ENCODE results near the gene ERN2.
"Not testable (repeated sequence)": the region's sequence is repeated elsewhere in the genome, so short reads cannot be mapped to it uniquely, and the experiment has no call there.

The ERN2 gene

GRCh38 chr16:23712976-23713375 is at the start of gene ERN2:
ERN2 (minus strand) TSS chr16:23713222; CDS start chr16:23713187, 35 bp downstream.
- no peak for FAIRE-seq

- FAIRE-seq = no peak
Measured at GRCh38 chr16:23757937-23758619, 45.1 kb upstream of the ERN2 start.

- FAIRE-seq = no peak
Measured at GRCh38 chr16:23757116-23757515, 44.1 kb upstream of the ERN2 start.

- FAIRE-seq = no peak
Measured at GRCh38 chr16:23755484-23755809, 42.4 kb upstream of the ERN2 start.

- no peak for FAIRE-seq
Measured at GRCh38 chr16:23754594-23755483, 41.8 kb upstream of the ERN2 start, which contains the start of gene CHP2. CHP2 (plus strand) TSS chr16:23755026; CDS start chr16:23755050, 24 bp downstream.

- FAIRE-seq = no peak
Measured at GRCh38 chr16:23753908-23754593, 41.0 kb upstream of the ERN2 start.

GRCh38 chr16:23751053-23751452 is 38.0 kb upstream of the ERN2 start:
- not testable (repeated sequence) for FAIRE-seq

GRCh38 chr16:23748630-23749029 is 35.6 kb upstream of the ERN2 start:
- FAIRE-seq = no peak

- FAIRE-seq = no peak
Measured at GRCh38 chr16:23745263-23745662, 32.2 kb upstream of the ERN2 start.

- FAIRE-seq = no peak
Measured at GRCh38 chr16:23742766-23743165, 29.7 kb upstream of the ERN2 start.

- FAIRE-seq = no peak
Measured at GRCh38 chr16:23741675-23742303, 28.8 kb upstream of the ERN2 start.

- no peak for FAIRE-seq
Measured at GRCh38 chr16:23739516-23739915, 26.5 kb upstream of the ERN2 start.

GRCh38 chr16:23737423-23738028 is 24.5 kb upstream of the ERN2 start:
- not testable (repeated sequence) for FAIRE-seq

- no peak for FAIRE-seq
Measured at GRCh38 chr16:23734176-23734893, 21.3 kb upstream of the ERN2 start.

GRCh38 chr16:23729503-23730424 is 16.7 kb upstream of the ERN2 start:
- no peak for FAIRE-seq

- FAIRE-seq = no peak
Measured at GRCh38 chr16:23728112-23728477, 15.1 kb upstream of the ERN2 start.

GRCh38 chr16:23726710-23727109 is 13.7 kb upstream of the ERN2 start:
- FAIRE-seq = no peak

GRCh38 chr16:23724785-23725131 is 11.7 kb upstream of the ERN2 start:
- FAIRE-seq = no peak

- FAIRE-seq = no peak
Measured at GRCh38 chr16:23724096-23724784, 11.2 kb upstream of the ERN2 start.

- FAIRE-seq = not testable (repeated sequence)
Measured at GRCh38 chr16:23722613-23723240, 9.7 kb upstream of the ERN2 start.

Data from G401.6 (cell line).